ENCODE measurements around the gene TGM2.
A peak's percentile ranks its signal among the peaks of the same experiment; 100 is the strongest.

Gene TGM2

GRCh38 chr20:38200646-38201045 lies 35.6 kb upstream of the TGM2 start:
- DNase-seq (ENCODE audit: low read depth) = no peak
- no peak for TF ChIP-seq CTCF (IDR thresholded peaks at IDR 0.05; ENCODE audit: insufficient read depth, low read depth, low read length, missing control alignments)
- no peak overlapping the region for H3K4me3 ChIP-seq (ENCODE audit: low read depth, low read length)

DNA sequence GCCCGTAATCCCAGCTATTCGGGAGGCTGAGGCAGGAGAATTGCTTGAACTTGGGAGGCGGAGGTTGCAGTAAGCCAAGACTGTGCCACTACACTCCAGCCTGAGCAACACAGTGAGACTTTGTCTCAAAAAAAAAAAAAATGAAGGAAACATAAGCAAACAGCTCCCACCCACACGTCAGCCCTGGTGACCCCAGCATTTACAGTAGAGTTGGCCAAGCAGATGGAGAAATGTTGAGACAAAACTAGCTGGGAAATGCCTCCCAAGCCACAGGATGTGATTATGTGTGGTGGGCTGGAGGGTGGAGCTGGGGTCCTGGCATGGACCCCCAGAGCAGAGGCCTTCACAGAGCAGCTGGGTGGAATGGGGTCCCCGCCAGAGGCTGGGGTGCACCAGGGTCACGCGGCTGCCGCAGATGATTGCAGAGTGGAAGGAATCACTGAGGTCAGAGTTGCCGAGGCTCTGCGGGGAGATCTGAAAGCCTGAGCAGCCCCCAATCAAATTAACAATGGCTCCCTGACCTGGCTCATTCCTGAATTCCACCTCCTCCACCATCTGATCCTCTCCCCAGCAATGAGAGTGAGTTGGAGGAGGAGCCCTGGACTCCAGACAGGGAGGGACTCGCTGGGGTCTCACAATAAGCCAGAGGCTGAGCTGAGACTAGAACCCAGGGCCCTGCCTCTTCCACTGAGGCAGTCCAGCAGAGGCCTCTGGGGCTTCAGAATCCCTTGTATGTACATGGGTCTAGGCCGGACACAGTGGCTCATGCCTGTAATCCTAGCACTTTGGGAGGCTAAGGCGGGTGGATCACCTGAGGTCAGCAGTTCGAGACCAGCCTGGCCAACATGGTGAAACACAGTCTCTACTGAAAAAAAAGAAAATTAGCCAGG lies 34.7 kb upstream of the TGM2 start:
- no peak overlapping the region for H3K4me3 ChIP-seq (ENCODE audit: low read depth, low read length)
- TF ChIP-seq CTCF (IDR thresholded peaks at IDR 0.05; ENCODE audit: insufficient read depth, low read depth, low read length, missing control alignments) = no peak
- DNase-seq (ENCODE audit: low read depth) = no peak

DNA sequence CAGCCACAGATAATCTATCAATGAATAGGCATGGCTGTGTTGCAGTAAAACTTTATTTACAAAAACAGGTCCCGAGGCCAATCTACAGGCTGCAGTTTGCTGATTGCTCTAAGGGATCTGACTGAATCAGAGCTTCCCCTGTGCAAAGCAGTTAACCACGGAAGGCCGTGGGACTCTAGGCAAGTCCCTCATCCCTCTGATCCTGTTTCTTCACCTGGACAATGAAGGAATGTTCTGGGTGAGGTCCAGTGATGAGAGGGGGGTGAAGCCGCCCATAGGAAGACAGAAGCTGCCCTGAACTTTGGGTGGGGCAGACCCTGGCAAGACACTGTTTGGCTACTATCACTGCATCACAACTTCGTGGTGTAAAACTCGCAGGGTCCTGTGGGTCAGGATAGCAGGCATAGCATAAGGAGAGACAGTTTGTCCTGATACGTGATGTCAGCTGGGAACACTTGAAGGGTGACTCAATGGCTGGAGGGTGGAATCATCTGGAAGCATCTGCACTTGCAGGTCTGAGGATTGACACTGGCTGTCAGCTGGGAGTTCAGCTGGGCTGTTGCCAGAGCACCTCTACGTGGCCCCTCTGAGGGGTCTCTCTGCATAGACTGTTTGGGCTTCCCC lies 33.3 kb upstream of the TGM2 start:
- H3K4me3 ChIP-seq (ENCODE audit: low read depth, low read length) = no peak overlapping the region
- DNase-seq (ENCODE audit: low read depth) = no peak
- no peak for TF ChIP-seq CTCF (IDR thresholded peaks at IDR 0.05; ENCODE audit: insufficient read depth, low read depth, low read length, missing control alignments)

DNA sequence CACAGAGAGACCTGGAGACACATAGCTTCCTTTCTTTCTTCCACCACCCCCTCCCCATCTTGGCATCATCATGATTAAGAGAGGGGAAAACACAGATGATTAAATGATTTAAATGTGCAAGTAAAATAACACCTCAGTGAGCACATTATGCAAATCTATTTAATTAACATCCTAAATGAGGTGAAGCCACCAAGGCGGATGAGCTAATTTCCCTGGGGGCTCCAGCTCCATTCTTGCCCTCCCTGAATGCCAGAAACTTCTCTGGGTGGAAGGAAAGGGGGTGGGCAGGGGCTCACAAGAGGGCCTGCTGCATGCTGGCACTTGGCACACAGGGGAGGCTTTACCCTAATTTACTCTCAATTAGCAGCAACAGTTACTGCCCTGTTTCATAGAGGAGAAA lies 32.5 kb upstream of the TGM2 start:
- no peak overlapping the region for H3K4me3 ChIP-seq (ENCODE audit: low read depth, low read length)
- DNase-seq (ENCODE audit: low read depth) = no peak
- no peak for TF ChIP-seq CTCF (IDR thresholded peaks at IDR 0.05; ENCODE audit: insufficient read depth, low read depth, low read length, missing control alignments)

DNA sequence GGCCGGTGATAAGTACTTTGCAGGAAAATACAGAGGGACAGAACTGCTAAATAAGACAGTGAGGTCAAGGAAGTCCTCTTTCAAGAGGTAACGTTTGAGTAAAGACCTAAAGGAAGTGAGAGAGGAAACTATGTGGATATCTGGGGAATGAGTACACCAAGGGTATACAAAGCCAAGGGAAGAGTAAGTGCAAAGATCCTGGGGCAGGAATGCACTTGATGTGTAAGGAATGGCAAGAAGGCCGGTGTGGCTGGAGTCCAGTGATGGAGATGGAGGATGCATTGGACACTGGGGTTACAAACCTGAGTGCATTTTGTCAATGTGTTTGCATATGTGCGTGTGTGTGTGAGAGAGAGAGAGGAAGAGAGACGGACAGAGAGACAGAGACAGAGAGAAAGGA lies 32.1 kb upstream of the TGM2 start:
- no peak for TF ChIP-seq CTCF (IDR thresholded peaks at IDR 0.05; ENCODE audit: insufficient read depth, low read depth, low read length, missing control alignments)
- no peak for DNase-seq (ENCODE audit: low read depth)
- no peak overlapping the region for H3K4me3 ChIP-seq (ENCODE audit: low read depth, low read length)

DNA sequence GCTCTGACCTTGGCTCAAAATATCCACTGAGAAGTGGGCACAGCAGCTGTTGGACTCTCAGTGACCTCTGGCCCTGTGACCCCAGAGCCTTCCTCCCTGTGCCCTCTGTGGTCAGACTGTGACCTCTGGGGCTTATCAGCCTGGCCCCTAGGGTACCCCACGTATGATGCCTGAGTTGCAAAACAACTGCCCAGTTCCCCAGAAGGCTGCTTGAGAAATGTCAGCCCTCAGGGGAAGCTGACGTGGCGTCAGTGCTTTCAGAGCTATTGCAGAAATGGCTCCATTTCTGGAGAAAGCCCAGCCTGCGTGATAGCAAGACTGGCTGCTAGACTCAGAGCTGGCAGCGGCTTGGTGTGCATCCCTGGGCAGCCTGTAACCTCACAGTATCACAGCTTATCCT lies 31.5 kb upstream of the TGM2 start:
- no peak overlapping the region for H3K4me3 ChIP-seq (ENCODE audit: low read depth, low read length)
- peak; percentile 17 for DNase-seq (ENCODE audit: low read depth)
- no peak for TF ChIP-seq CTCF (IDR thresholded peaks at IDR 0.05; ENCODE audit: insufficient read depth, low read depth, low read length, missing control alignments)

Measured in GM12865 (cell line).